Activated effector memory CD4-positive, alpha-beta T cell treated with anti-CD3 and anti-CD28 coated beads, Interleukin-2, amount 50 U/mL, for 16 hours (primary cell): ENCODE data around the gene CCL3.
"Not testable (repeated sequence)": the region's sequence is repeated elsewhere in the genome, so short reads cannot be mapped to it uniquely, and the experiment has no call there.

Experiments
- DNase-seq: peaks from one replicate; pipeline ENCODE4 v3.0.0-alpha.2; 2020

The CCL3 gene

GRCh38 chr17:36083691-36084090 is 6.3 kb downstream of the CCL3 start:
- DNase-seq: not testable (repeated sequence)

GRCh38 chr17:36082482-36083120 is 7.3 kb downstream of the CCL3 start:
- not testable (repeated sequence) for DNase-seq

- not testable (repeated sequence) for DNase-seq
These were observed 8.1 kb downstream of the CCL3 start for GRCh38 chr17:36081681-36082471.

- no peak for DNase-seq
These were observed 15.6 kb downstream of the CCL3 start for GRCh38 chr17:36074365-36074764.

- DNase-seq: peak; percentile 78
These were observed 17.4 kb downstream of the CCL3 start for GRCh38 chr17:36072431-36073121.

- no peak for DNase-seq
These were observed 18.2 kb downstream of the CCL3 start for GRCh38 chr17:36071751-36072150.

GRCh38 chr17:36070427-36070826 is 19.5 kb downstream of the CCL3 start:
- no peak for DNase-seq

- DNase-seq: no peak
These were observed 20.8 kb downstream of the CCL3 start for GRCh38 chr17:36069136-36069535.

GRCh38 chr17:36068524-36068923 is 21.4 kb downstream of the CCL3 start:
- no peak for DNase-seq

- DNase-seq: no peak
These were observed 23.5 kb downstream of the CCL3 start for GRCh38 chr17:36066365-36066985.

- no peak for DNase-seq
These were observed 26.0 kb downstream of the CCL3 start, which contains the start of gene CCL18 for GRCh38 chr17:36063786-36064541. Gene CCL18 (plus strand): TSS chr17:36064272. CDS start chr17:36064343, 71 bp downstream.

GRCh38 chr17:36060816-36061215 is 29.1 kb downstream of the CCL3 start:
- DNase-seq: no peak

- no peak for DNase-seq
These were observed 30.5 kb downstream of the CCL3 start for GRCh38 chr17:36059406-36059805.

GRCh38 chr17:36057911-36058310 is 32.0 kb downstream of the CCL3 start:
- no peak for DNase-seq

GRCh38 chr17:36055921-36056520 is 33.9 kb downstream of the CCL3 start:
- DNase-seq: no peak

- DNase-seq: no peak
These were observed 34.8 kb downstream of the CCL3 start for GRCh38 chr17:36055171-36055570.

- no peak for DNase-seq
These were observed 40.3 kb downstream of the CCL3 start for GRCh38 chr17:36049643-36050042.

GRCh38 chr17:36048066-36048465 is 41.9 kb downstream of the CCL3 start:
- DNase-seq: no peak
